IPS DF 4.7 (cell line): ENCODE data around the gene OTOGL.

Source experiments
- DNase-seq: peaks from one replicate; pipeline ENCODE4 v3.0.0-alpha.2; 2013; ENCODE audit warnings: low spot score; ENCODE audit errors: extremely low read depth

Gene OTOGL

GRCh38 chr12:80364056-80364455, 264.7 kb downstream of the OTOGL start:
- no peak for DNase-seq

GRCh38 chr12:80373666-80374065, 274.3 kb downstream of the OTOGL start:
- no peak for DNase-seq

DNA sequence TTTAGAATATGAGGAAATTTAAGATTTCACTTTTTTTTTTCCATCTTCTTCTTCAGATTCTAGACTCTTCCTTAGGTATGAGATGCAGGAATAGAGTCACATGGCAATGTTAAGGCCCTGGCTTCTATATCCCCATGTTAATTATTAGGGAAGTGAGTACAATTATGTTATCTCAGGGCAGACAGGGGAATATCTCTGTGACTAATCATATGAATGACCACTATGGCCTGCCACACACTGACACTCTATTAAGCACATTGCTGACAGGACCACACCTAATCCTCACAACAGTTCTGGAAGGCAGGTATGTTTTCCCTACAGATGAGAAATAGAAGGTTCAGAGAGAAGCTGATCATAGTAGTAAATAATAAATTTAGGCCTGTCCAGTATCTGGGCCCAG, 275.3 kb downstream of the OTOGL start:
- DNase-seq, result no peak

- DNase-seq, result no peak
Observed at GRCh38 chr12:80377140-80377794, 277.9 kb downstream of the OTOGL start.

DNA sequence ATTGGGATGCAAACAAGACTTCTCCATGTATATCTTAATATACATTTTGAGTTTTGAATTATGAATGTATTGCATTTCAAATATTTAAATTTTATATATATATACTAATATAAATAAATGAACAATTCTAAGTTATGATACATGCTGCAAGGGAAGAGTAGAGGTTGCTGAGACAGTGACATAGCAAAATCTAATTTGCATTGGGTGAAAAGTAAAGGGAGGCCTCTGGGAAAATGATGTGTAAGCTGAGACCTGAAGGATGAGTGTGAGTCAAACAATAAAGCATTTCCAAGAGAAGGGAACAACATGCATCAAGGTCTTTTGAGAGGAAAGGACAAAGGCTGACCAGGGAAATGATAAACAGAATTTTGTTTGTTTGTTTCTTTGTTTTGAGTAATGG, 281.8 kb downstream of the OTOGL start:
- DNase-seq, result no peak

- no peak for DNase-seq
Observed at GRCh38 chr12:80382254-80382653, 282.9 kb downstream of the OTOGL start.

GRCh38 chr12:80400571-80400991, 301.2 kb downstream of the OTOGL start:
- no peak for DNase-seq

- no peak for DNase-seq
Observed at GRCh38 chr12:80401191-80401590, 301.9 kb downstream of the OTOGL start.

- no peak for DNase-seq
Observed at GRCh38 chr12:80404629-80405028, 305.3 kb downstream of the OTOGL start.

GRCh38 chr12:80406253-80406652, 306.9 kb downstream of the OTOGL start:
- DNase-seq, result no peak

DNA sequence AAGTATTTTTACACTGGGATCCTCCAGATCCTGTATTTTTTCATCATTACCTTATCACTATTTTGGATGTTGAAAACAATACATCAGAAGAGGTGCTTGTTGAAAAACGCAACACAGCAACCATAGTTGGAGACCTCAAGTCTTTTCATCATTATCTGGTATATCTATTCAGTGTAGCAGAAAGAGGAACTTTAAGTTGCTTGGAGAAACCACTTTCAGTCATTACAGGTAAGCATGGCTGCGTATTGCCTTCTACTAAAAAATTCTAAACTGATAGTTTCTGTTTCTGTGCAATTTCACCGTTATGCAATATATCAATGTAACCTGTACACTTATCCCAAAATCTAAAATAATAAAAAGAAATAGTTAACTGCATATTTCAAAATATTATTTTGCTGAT, 312.4 kb downstream of the OTOGL start:
- no peak for DNase-seq

DNA sequence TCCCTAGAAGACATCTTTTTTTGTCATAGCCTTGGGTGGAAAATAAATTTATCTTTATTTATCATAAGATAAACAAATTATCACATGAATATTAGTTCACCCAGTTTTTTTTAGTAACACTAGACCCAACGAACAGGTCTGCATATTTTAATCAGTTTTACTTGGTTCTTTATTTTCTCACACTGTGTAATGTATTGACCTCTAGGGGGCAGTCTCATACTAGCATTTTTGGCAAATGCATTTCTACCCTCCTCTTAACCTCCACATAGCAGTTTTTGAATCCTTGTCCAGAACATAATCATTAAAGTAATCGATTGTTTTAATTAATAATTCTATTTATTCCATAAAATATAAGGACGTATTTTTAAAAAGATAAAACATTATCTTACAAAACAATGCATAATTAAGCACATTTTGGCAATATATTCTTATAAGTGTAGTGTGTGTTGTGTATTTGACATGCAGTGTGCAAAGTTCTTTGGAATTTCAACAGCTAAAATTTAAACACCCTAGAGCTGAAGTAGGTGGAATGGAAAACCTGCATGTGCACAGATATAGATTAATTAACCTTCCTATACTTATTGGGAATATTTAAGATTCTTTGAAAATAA, 313.1 kb downstream of the OTOGL start:
- peak; percentile 25 for DNase-seq

GRCh38 chr12:80413462-80413861, 314.1 kb downstream of the OTOGL start:
- peak; percentile 68 for DNase-seq

- DNase-seq, result no peak
Observed at GRCh38 chr12:80415466-80415865, 316.1 kb downstream of the OTOGL start.

GRCh38 chr12:80419644-80420043, 320.3 kb downstream of the OTOGL start:
- no peak for DNase-seq

GRCh38 chr12:80420075-80420474, 320.7 kb downstream of the OTOGL start:
- no peak for DNase-seq

- no peak for DNase-seq
Observed at GRCh38 chr12:80422550-80422949, 323.2 kb downstream of the OTOGL start.
